ENCODE results near the gene SCLY.
A peak's percentile ranks its signal among the peaks of the same experiment; 100 is the strongest.
"Not testable (repeated sequence)": the region's sequence is repeated elsewhere in the genome, so short reads cannot be mapped to it uniquely, and the experiment has no call there.

SCLY gene

GRCh38 chr2:238030422-238031155 lies 30.2 kb upstream of the SCLY start:
- DNase-seq = no peak
- Mint-ChIP-seq H3K27ac (peak overlapping the region; percentile 32), H3K9me3 (no peaks in the 10 kb centered on the region), H3K4me1 (ENCODE audit: low read depth) (peaks cover 5% of the 10 kb centered on the region), H3K27me3 (no peaks in the 10 kb centered on the region), H3K36me3 (ENCODE audit: low read depth) (peaks cover 92% of the 10 kb centered on the region), H3K4me3 (no peak overlapping the region)

- no peaks in the 10 kb centered on the region for H3K9me3 Mint-ChIP-seq
- peaks cover 92% of the 10 kb centered on the region for H3K36me3 Mint-ChIP-seq (ENCODE audit: low read depth)
- no peak for DNase-seq
- no peaks in the 10 kb centered on the region for H3K27me3 Mint-ChIP-seq
- no peak overlapping the region for H3K4me3 Mint-ChIP-seq
- peaks cover under 1% of the 10 kb centered on the region for H3K4me1 Mint-ChIP-seq (ENCODE audit: low read depth)
- H3K27ac Mint-ChIP-seq = no peak overlapping the region
Measured at GRCh38 chr2:238031751-238032150, 29.1 kb upstream of the SCLY start.

GRCh38 chr2:238032755-238033337 lies 28.0 kb upstream of the SCLY start:
- Mint-ChIP-seq H3K27ac (no peak overlapping the region), H3K36me3 (ENCODE audit: low read depth) (peaks cover 91% of the 10 kb centered on the region), H3K27me3 (no peaks in the 10 kb centered on the region), H3K4me1 (ENCODE audit: low read depth) (no peaks in the 10 kb centered on the region), H3K4me3 (no peak overlapping the region), H3K9me3 (no peaks in the 10 kb centered on the region)
- no peak for DNase-seq

- DNase-seq; H3K4me3 Mint-ChIP-seq; H3K4me1 Mint-ChIP-seq (ENCODE audit: low read depth); H3K9me3 Mint-ChIP-seq; H3K27me3 Mint-ChIP-seq; H3K27ac Mint-ChIP-seq: not testable (repeated sequence)
- H3K36me3 Mint-ChIP-seq (ENCODE audit: low read depth) = peaks cover 94% of the 10 kb centered on the region
Measured at GRCh38 chr2:238033991-238034390, 26.8 kb upstream of the SCLY start.

GRCh38 chr2:238038203-238038602 lies 22.6 kb upstream of the SCLY start:
- DNase-seq = no peak
- peaks cover 95% of the 10 kb centered on the region for H3K36me3 Mint-ChIP-seq (ENCODE audit: low read depth)

GRCh38 chr2:238039151-238039550 lies 21.6 kb upstream of the SCLY start:
- peak overlapping the region; percentile 22 for H3K27ac Mint-ChIP-seq
- no peaks in the 10 kb centered on the region for H3K9me3 Mint-ChIP-seq
- H3K4me1 Mint-ChIP-seq (ENCODE audit: low read depth) = no peaks in the 10 kb centered on the region
- H3K27me3 Mint-ChIP-seq = no peaks in the 10 kb centered on the region
- DNase-seq = no peak
- H3K4me3 Mint-ChIP-seq = no peak overlapping the region
- H3K36me3 Mint-ChIP-seq (ENCODE audit: low read depth) = peaks cover 95% of the 10 kb centered on the region

More at GRCh38 chr2:238038203-238038602, 22.6 kb upstream of the SCLY start:
- Mint-ChIP-seq H3K27ac (no peak overlapping the region), H3K27me3 (no peaks in the 10 kb centered on the region), H3K4me3 (no peak overlapping the region), H3K9me3 (no peaks in the 10 kb centered on the region), H3K4me1 (ENCODE audit: low read depth) (no peaks in the 10 kb centered on the region)

GRCh38 chr2:238039985-238040384 lies 20.8 kb upstream of the SCLY start:
- no peaks in the 10 kb centered on the region for H3K27me3 Mint-ChIP-seq
- H3K4me3 Mint-ChIP-seq = no peak overlapping the region
- H3K36me3 Mint-ChIP-seq (ENCODE audit: low read depth) = peaks cover 96% of the 10 kb centered on the region
- no peak for DNase-seq
- H3K4me1 Mint-ChIP-seq (ENCODE audit: low read depth) = no peaks in the 10 kb centered on the region
- H3K9me3 Mint-ChIP-seq = no peaks in the 10 kb centered on the region
- no peak overlapping the region for H3K27ac Mint-ChIP-seq

- DNase-seq = no peak
- peaks cover 96% of the 10 kb centered on the region for H3K36me3 Mint-ChIP-seq (ENCODE audit: low read depth)
- no peak overlapping the region for H3K4me3 Mint-ChIP-seq
- H3K27me3 Mint-ChIP-seq = no peaks in the 10 kb centered on the region
- H3K4me1 Mint-ChIP-seq (ENCODE audit: low read depth) = no peaks in the 10 kb centered on the region
- H3K9me3 Mint-ChIP-seq = no peaks in the 10 kb centered on the region
- peak overlapping the region; percentile 19 for H3K27ac Mint-ChIP-seq
Measured at GRCh38 chr2:238040918-238041317, 19.9 kb upstream of the SCLY start.

GRCh38 chr2:238042090-238042489 lies 18.7 kb upstream of the SCLY start:
- no peak overlapping the region for H3K27ac Mint-ChIP-seq
- no peaks in the 10 kb centered on the region for H3K4me1 Mint-ChIP-seq (ENCODE audit: low read depth)
- DNase-seq = no peak
- no peaks in the 10 kb centered on the region for H3K27me3 Mint-ChIP-seq
- peaks cover 3% of the 10 kb centered on the region for H3K9me3 Mint-ChIP-seq
- no peak overlapping the region for H3K4me3 Mint-ChIP-seq
- H3K36me3 Mint-ChIP-seq (ENCODE audit: low read depth) = peaks cover 96% of the 10 kb centered on the region

- H3K36me3 Mint-ChIP-seq (ENCODE audit: low read depth) = peaks cover 91% of the 10 kb centered on the region
- no peaks in the 10 kb centered on the region for H3K4me1 Mint-ChIP-seq (ENCODE audit: low read depth)
- H3K27me3 Mint-ChIP-seq = no peaks in the 10 kb centered on the region
- peaks cover 10% of the 10 kb centered on the region for H3K9me3 Mint-ChIP-seq
- H3K27ac Mint-ChIP-seq = peak overlapping the region; percentile 59
- H3K4me3 Mint-ChIP-seq = no peak overlapping the region
- no peak for DNase-seq
Measured at GRCh38 chr2:238042849-238043584, 17.8 kb upstream of the SCLY start.

- Mint-ChIP-seq H3K4me1 (ENCODE audit: low read depth) (no peaks in the 10 kb centered on the region), H3K27ac (no peak overlapping the region), H3K36me3 (ENCODE audit: low read depth) (peaks cover 83% of the 10 kb centered on the region), H3K4me3 (no peak overlapping the region), H3K9me3 (peaks cover 17% of the 10 kb centered on the region), H3K27me3 (no peaks in the 10 kb centered on the region)
- DNase-seq = no peak
Measured at GRCh38 chr2:238043851-238044250, 16.9 kb upstream of the SCLY start.

GRCh38 chr2:238045575-238045974 lies 15.2 kb upstream of the SCLY start:
- Mint-ChIP-seq H3K36me3 (ENCODE audit: low read depth) (peaks cover 67% of the 10 kb centered on the region), H3K9me3 (peaks cover 17% of the 10 kb centered on the region), H3K27ac (no peak overlapping the region), H3K27me3 (no peaks in the 10 kb centered on the region), H3K4me1 (ENCODE audit: low read depth) (no peaks in the 10 kb centered on the region), H3K4me3 (no peak overlapping the region)
- no peak for DNase-seq

- peak; percentile 19 for DNase-seq
- Mint-ChIP-seq H3K27ac (no peak overlapping the region), H3K4me3 (no peak overlapping the region), H3K9me3 (peaks cover 20% of the 10 kb centered on the region), H3K4me1 (ENCODE audit: low read depth) (no peaks in the 10 kb centered on the region), H3K36me3 (ENCODE audit: low read depth) (peaks cover 55% of the 10 kb centered on the region), H3K27me3 (no peaks in the 10 kb centered on the region)
Measured at GRCh38 chr2:238046725-238047270, 14.0 kb upstream of the SCLY start.

- no peak for DNase-seq
- H3K27ac Mint-ChIP-seq = no peak overlapping the region
Measured at GRCh38 chr2:238053191-238053776, 7.5 kb upstream of the SCLY start.

More at GRCh38 chr2:238053191-238053776, 7.5 kb upstream of the SCLY start:
- no peaks in the 10 kb centered on the region for H3K36me3 Mint-ChIP-seq (ENCODE audit: low read depth)
- H3K4me1 Mint-ChIP-seq (ENCODE audit: low read depth) = peaks cover 3% of the 10 kb centered on the region
- peaks cover 29% of the 10 kb centered on the region for H3K27me3 Mint-ChIP-seq
- H3K4me3 Mint-ChIP-seq = no peak overlapping the region
- H3K9me3 Mint-ChIP-seq = peaks cover 9% of the 10 kb centered on the region

Data from activated T-cell treated with anti-CD3 and anti-CD28 coated beads, Interleukin-2, amount 50 U/mL, for 24 hours (primary cell).